ENCODE results near the gene EEF2KMT.

Gene EEF2KMT

DNA sequence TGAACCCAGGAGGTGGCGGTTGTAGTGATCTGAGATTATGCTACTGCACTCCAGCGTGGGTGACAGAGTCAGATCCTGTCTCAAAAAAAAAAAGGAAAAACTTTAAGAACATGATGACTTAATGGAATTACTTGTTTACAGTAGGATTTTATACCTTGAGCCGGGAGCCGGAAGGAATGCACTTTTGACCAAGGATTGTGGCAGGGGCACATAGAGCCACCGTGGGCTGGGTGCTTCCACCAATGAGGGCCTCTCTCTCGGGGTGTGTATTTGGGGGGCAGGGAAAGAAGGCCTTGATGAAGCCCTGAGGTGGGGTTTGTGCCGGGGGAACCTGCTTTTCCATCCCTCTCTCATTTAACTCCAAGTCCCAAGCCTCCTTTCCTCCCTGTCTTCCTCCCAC, 57.1 kb downstream of the EEF2KMT start:
- DNase-seq, result no peak

DNA sequence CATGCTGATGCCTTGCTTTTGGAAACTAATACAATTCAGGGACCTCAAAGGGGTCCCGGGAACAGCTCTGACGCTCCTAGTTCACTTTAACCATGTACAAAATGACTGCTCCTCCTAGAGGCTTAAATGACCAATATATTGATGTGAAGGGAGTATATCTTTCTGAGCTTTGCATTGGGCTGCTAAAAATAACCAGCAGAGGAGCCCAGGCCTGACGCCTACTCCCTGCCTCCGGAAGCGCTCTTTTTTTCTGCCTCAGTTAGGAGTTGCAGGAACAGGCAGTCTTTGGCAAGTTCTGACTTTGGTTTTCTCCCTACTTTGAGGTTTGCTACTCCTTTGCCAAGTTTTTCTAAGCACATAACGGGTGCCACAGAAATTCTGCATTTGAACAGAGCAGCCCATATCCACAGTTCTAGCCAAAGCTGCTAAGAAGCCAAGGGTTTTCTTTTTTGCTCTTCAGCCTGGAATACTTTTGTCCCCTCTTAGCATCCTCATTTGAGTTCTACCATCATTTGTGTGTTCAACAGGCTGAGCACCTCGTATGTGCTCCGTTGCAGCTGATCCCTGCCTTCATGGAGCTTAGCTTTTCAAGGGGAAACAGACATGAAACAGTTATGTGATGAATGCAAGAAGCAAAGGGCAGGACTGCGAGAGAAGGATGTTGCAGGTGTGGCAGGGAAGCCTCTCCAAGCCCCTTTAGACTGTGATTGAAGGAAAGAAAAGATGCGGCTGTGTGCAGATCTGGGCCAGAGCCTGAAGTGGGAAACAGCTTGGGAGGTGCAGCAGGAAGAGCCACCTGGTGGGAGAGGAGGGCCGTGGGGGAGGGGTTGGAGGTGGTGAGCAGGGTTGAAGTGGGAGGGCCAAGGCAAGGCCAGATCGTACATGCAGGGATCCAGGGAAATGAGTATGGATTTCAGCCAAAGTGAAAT, 61.1 kb downstream of the EEF2KMT start:
- DNase-seq, result no peak

DNA sequence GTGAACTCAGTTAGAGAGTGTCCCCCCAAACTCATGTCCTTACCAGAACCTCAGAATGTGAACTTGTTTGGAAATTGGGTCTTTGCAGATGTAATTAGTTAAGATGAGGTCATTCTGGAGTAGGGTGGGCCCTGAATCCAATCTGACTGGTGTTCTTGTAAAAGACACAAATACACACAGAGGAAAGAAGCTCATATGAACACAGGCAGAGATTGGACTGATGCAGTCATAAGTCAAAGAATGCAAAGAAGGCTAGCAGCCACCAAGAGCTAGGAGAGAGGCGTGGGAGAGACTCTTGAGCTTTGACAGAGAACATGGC, 61.7 kb downstream of the EEF2KMT start:
- no peak for DNase-seq

All from activated naive CD4-positive, alpha-beta T cell treated with Interleukin-2 at 50 U/mL for 16 hours (primary cell).